H1 (cell line): ENCODE results near the gene YTHDC2. TPM values are rescaled to one million over a fixed set of nuclear protein-coding genes. Genes with fewer than 3 reads are reported as not detected.

Source experiments
- CTCF ChIA-PET: fragments of 300-600 bp; sonication (Branson Sonifier 250); formaldehyde crosslinking; loops from one replicate; lab custom pipeline; 2021; ENCODE audit not compliant: partially characterized antibody; lab: Charles Lee
- POLR2A ChIA-PET: fragments of 300-600 bp; sonication (Branson Sonifier 250); formaldehyde crosslinking; loops from one replicate; lab custom pipeline; 2021; ENCODE audit warnings: inconsistent platforms; ENCODE audit not compliant: partially characterized antibody; lab: Charles Lee
- DNase-seq, 2 experiments: peaks; one replicate each; pipeline versions ENCODE4 v3.0.0 to v3.0.0-alpha.2; 2010 to 2022; ENCODE audit warnings: low spot score in 2 of 2, low read depth in 1 of 2, mixed read lengths in 1 of 2
- FAIRE-seq: peaks from 2 replicates; lab custom pipeline; 2011; peaks lifted over from hg19 to GRCh38; lab: Jason Lieb, UNC
- H2AFZ ChIP-seq: 2 replicates; pipeline ENCODE4 v1.8.1; 2012; ENCODE audit warnings: low read length, inconsistent platforms
- H2AK5ac ChIP-seq: 2 replicates; pipeline ENCODE4 v1.6.1; 2013; ENCODE audit warnings: low read depth, low read length
- H2BK120ac ChIP-seq: replicated peaks from 2 replicates; pipeline ENCODE3; 2013; ENCODE audit warnings: low read depth, low read length, inconsistent platforms
- H2BK12ac ChIP-seq: 2 replicates; pipeline ENCODE4 v1.6.1; 2013; ENCODE audit warnings: low read depth, low read length
- H2BK15ac ChIP-seq: 2 replicates; pipeline ENCODE4 v1.6.1; 2013; ENCODE audit warnings: low read length
- H2BK20ac ChIP-seq: 2 replicates; pipeline ENCODE4 v1.6.1; 2013; ENCODE audit warnings: low read length
- H2BK5ac ChIP-seq: 2 replicates; pipeline ENCODE4 v1.6.1; 2013; ENCODE audit warnings: low read depth, low read length
- H3K14ac ChIP-seq: 2 replicates; pipeline ENCODE4 v1.6.1; 2013; ENCODE audit warnings: inconsistent platforms; ENCODE audit not compliant: insufficient read length
- H3K18ac ChIP-seq: 2 replicates; pipeline ENCODE4 v1.6.1; 2013; ENCODE audit warnings: low read length; ENCODE audit errors: extremely low read depth
- H3K23ac ChIP-seq: 2 replicates; pipeline ENCODE4 v1.6.1; 2013; ENCODE audit warnings: inconsistent platforms; ENCODE audit not compliant: insufficient read length
- H3K23me2 ChIP-seq: 2 replicates; pipeline ENCODE4 v1.6.1; 2013; ENCODE audit warnings: low read depth, low read length
- H3K27ac ChIP-seq: 2 replicates; pipeline ENCODE4 v1.6.1; 2011; ENCODE audit warnings: low read depth, low read length, inconsistent platforms
- H3K27me3 ChIP-seq, 4 experiments: replicated peaks in 1 of 4; 1 replicate in 1 of 4; 2 replicates in 3 of 4; pipeline versions ENCODE4 v1.6.1 to v1.8.1; 2011 to 2013; ENCODE audit warnings: low read length in 3 of 4, mild to moderate bottlenecking in 3 of 4, inconsistent platforms in 2 of 4, mixed read lengths in 2 of 4, moderate library complexity in 1 of 4; ENCODE audit not compliant: control insufficient read depth in 3 of 4, insufficient read depth in 3 of 4; ENCODE audit errors: extremely low read depth in 1 of 4
- H3K36me3 ChIP-seq, 4 experiments: 2 replicates each; pipeline versions ENCODE4 v1.6.1 to v1.8.1; 2011 to 2013; ENCODE audit warnings: mild to moderate bottlenecking in 4 of 4, low read length in 3 of 4, moderate library complexity in 2 of 4, control low read depth in 1 of 4, inconsistent platforms in 1 of 4; ENCODE audit not compliant: insufficient read depth in 4 of 4, control insufficient read depth in 2 of 4
- H3K4ac ChIP-seq: replicated peaks from 2 replicates; pipeline ENCODE3; 2013; ENCODE audit warnings: low read length, low read depth, mixed read lengths, inconsistent platforms; ENCODE audit not compliant: insufficient read length
- H3K4me1 ChIP-seq, 4 experiments: replicated peaks in 1 of 4; 1 replicate in 1 of 4; 2 replicates in 3 of 4; pipeline versions ENCODE4 v1.6.1 to v1.8.1; 2011 to 2013; ENCODE audit warnings: low read length in 3 of 4, inconsistent platforms in 2 of 4, mixed read lengths in 1 of 4; ENCODE audit not compliant: insufficient read depth in 4 of 4, control insufficient read depth in 3 of 4
- H3K4me2 ChIP-seq, 2 experiments: 2 replicates each; pipeline versions ENCODE4 v1.6.1 to v1.8.1; 2011 to 2013; ENCODE audit warnings: low read depth in 2 of 2, low read length in 2 of 2, control low read depth in 1 of 2, inconsistent platforms in 1 of 2, mild to moderate bottlenecking in 1 of 2; ENCODE audit not compliant: insufficient read depth in 1 of 2
- H3K4me3 ChIP-seq, 4 experiments: fragments of 200-600, 300-600 bp in 1 of 4; sonication (generic), shearing (Covaris generic), sonication (Bioruptor Twin) in 1 of 4; 2 replicates each; pipeline versions ENCODE4 v1.5.1 to v1.8.1; 2011 to 2016; ENCODE audit warnings: low read length in 4 of 4, low read depth in 3 of 4, control low read depth in 2 of 4, inconsistent platforms in 2 of 4, mild to moderate bottlenecking in 2 of 4, mixed read lengths in 1 of 4, moderate library complexity in 1 of 4; ENCODE audit not compliant: insufficient read depth in 2 of 4; ENCODE audit errors: extremely low read depth in 1 of 4
- H3K56ac ChIP-seq: replicated peaks from 2 replicates; pipeline ENCODE3; 2013; ENCODE audit warnings: low read depth, mild to moderate bottlenecking, mixed read lengths, low read length, inconsistent platforms; ENCODE audit not compliant: insufficient read length
- H3K79me1 ChIP-seq: 2 replicates; pipeline ENCODE4 v1.6.1; 2013; ENCODE audit warnings: low read depth, low read length, control low read depth
- H3K79me2 ChIP-seq, 2 experiments: 2 replicates each; pipeline versions ENCODE4 v1.6.1 to v1.8.1; 2012 to 2013; ENCODE audit warnings: low read length in 2 of 2, mild to moderate bottlenecking in 2 of 2, inconsistent platforms in 1 of 2; ENCODE audit not compliant: insufficient read depth in 2 of 2, control insufficient read depth in 1 of 2
- H3K9ac ChIP-seq, 4 experiments: replicated peaks in 1 of 4; 1 replicate in 1 of 4; 2 replicates in 3 of 4; pipeline versions ENCODE4 v1.6.1 to v1.8.1; 2011 to 2013; ENCODE audit warnings: low read depth in 3 of 4, low read length in 3 of 4, control low read depth in 2 of 4, mild to moderate bottlenecking in 2 of 4, moderate library complexity in 2 of 4, inconsistent platforms in 1 of 4; ENCODE audit errors: extremely low read depth in 1 of 4
- H3K9me3 ChIP-seq, 2 experiments: 2 replicates each; pipeline versions ENCODE4 v1.6.1 to v1.8.1; 2012 to 2013; ENCODE audit warnings: mild to moderate bottlenecking in 2 of 2, moderate library complexity in 2 of 2, control low read depth in 1 of 2, inconsistent platforms in 1 of 2, low read depth in 1 of 2, low read length in 1 of 2, mixed read lengths in 1 of 2; ENCODE audit not compliant: insufficient read depth in 2 of 2
- H4K20me1 ChIP-seq, 2 experiments: replicated peaks in 1 of 2; 2 replicates each; pipeline versions ENCODE3 to v1.8.1; 2011 to 2013; ENCODE audit warnings: inconsistent platforms in 2 of 2, low read length in 2 of 2, mild to moderate bottlenecking in 1 of 2; ENCODE audit not compliant: insufficient read depth in 2 of 2, control insufficient read depth in 1 of 2
- H4K5ac ChIP-seq: 2 replicates; pipeline ENCODE4 v1.6.1; 2013; ENCODE audit warnings: low read length, low read depth, mixed read lengths, inconsistent platforms; ENCODE audit not compliant: insufficient read length
- H4K8ac ChIP-seq: 2 replicates; pipeline ENCODE4 v1.8.0; 2013; ENCODE audit warnings: mild to moderate bottlenecking, moderate library complexity, low read length, inconsistent platforms; ENCODE audit not compliant: insufficient read depth; ENCODE audit errors: extremely low read depth
- H4K91ac ChIP-seq: replicated peaks from 2 replicates; pipeline ENCODE3; 2013; ENCODE audit warnings: low read length, mixed read lengths, inconsistent platforms; ENCODE audit not compliant: insufficient read length
- CBX5 ChIP-seq: fragments of 300-800, 300-1000 bp; sonication (generic); IDR thresholded peaks from 2 replicates; pipeline ENCODE4 v1.7.1; 2016; ENCODE audit warnings: antibody characterized with exemption, low read length, low read depth
- POU5F1 ChIP-seq: IDR thresholded peaks from 2 replicates; pipeline ENCODE4 v1.6.1; 2011; ENCODE audit warnings: low read depth, mild to moderate bottlenecking, low read length, moderate library complexity
- TBP ChIP-seq: IDR thresholded peaks from 2 replicates; pipeline ENCODE4 v1.6.1; 2011; ENCODE audit warnings: low read depth, low read length, improper control_type of control experiment
- WGBS, 2 experiments: shearing (Covaris generic) in 1 of 2; methylation state at CpG; one replicate each; pipeline versions ENCODE4 v1.1.6 to v1.1.7; 2013 to 2015; ENCODE audit warnings: low lambda C conversion rate in 2 of 2, mixed read lengths in 2 of 2, inconsistent platforms in 1 of 2, low coverage in 1 of 2, missing lambda C conversion rate in 1 of 2; ENCODE audit not compliant: insufficient replicate concordance in 2 of 2, insufficient coverage in 1 of 2, insufficient read length in 1 of 2; ENCODE audit errors: extremely low coverage in 1 of 2, missing lambda C conversion rate in 1 of 2; 5-methylcytosine and 5-hydroxymethylcytosine counted together
- polyA plus RNA-seq, 7 experiments: library from polyadenylated mRNA; depleted of rRNA in 3 of 7; stranded (reverse) in 5 of 7; unstranded in 2 of 7; fragments of >200 nt in 5 of 7; fragments of 200-250 nt in 2 of 7; gene quantifications; 1 replicate in 5 of 7; 2 replicates in 1 of 7; 4 replicates in 1 of 7; pipeline versions ENCODE4 v1.2.1 to v1.2.3, GENCODE V29; 2011 to 2013; ENCODE audit warnings: missing spikeins in 2 of 7, mixed read lengths in 2 of 7
- total RNA-seq: library from RNA; stranded (reverse); fragmentation: NEBNext Ultra II Directional; extraction: Animal tissue kit (Norgen Biotek cat#: 25700); gene quantifications from 2 replicates; pipeline ENCODE4 v1.2.1, GENCODE V29; 2021
- TF ChIP-seq, protein P1 (sequence below): IDR thresholded peaks from 2 replicates; pipeline ENCODE4 v1.6.1; 2011; ENCODE audit warnings: low read depth, mild to moderate bottlenecking, low read length; ENCODE audit not compliant: insufficient read depth

Gene YTHDC2
- total and polyA plus RNA-seq, 2 of the 8 experiments (the other 6 are each of a cell fraction or from before 2014, with no cell fraction given) = 4.3 to 20.1 TPM

DNA sequence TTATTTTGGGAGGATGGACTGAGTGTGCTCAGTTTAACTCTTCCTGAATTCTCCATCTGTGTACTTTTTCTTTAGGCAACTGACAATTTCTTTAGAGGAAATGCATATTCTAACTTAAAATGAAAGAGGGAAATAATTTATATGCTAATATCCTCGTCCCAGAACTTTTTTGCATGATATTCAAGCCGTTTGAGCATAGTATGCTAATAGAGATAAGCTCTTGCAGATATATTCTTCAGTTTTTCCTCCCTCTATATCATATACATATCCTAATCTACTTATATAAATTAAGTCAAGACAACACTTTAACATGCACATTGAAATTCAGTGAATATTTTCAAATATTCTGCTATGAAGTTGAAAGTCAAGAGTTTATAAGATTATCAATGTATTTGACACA is 84.7 kb downstream of the YTHDC2 start:
- H2BK15ac ChIP-seq = no peak overlapping the region
- no peak overlapping the region for H3K14ac ChIP-seq
- H3K23ac ChIP-seq = no peak overlapping the region
- H2BK120ac ChIP-seq = no peak overlapping the region
- no peaks in the 10 kb centered on the region for H3K9me3 ChIP-seq
- no peaks in the 10 kb centered on the region for H3K79me1 ChIP-seq
- no peaks in the 10 kb centered on the region for H3K23me2 ChIP-seq
- H2AFZ ChIP-seq = no peak overlapping the region
- no peak overlapping the region for H3K4me2 ChIP-seq
- no peak overlapping the region for H3K4me3 ChIP-seq
- H3K36me3 ChIP-seq = no peaks in the 10 kb centered on the region
- H3K27ac ChIP-seq = no peak overlapping the region
- H2AK5ac ChIP-seq = no peak overlapping the region
- H3K18ac ChIP-seq = no peak overlapping the region
- H3K27me3 ChIP-seq = no peaks in the 10 kb centered on the region
- DNase-seq = no peak
- ChIA-PET POLR2A (interaction anchor here (0.7 kb wide), 1 partner anchor 17 kb away, joined by 3 read pairs; no protein-coding TSS in a partner anchor), CTCF (interaction anchor here (0.9 to 1.6 kb wide), 3 partner anchors 10 to 220 kb away, joined by 3 read pairs; no protein-coding TSS in a partner anchor)
- H3K56ac ChIP-seq = no peak overlapping the region
- no peak overlapping the region for H2BK5ac ChIP-seq
- no peak overlapping the region for H3K4ac ChIP-seq
- no peak overlapping the region for H3K9ac ChIP-seq
- peaks cover 0 to 3% (median 0%) of the 10 kb centered on the region in 4 experiments; a peak in 1 of 7 replicates for H3K4me1 ChIP-seq
- no peak for FAIRE-seq
- no peaks in the 10 kb centered on the region for H4K20me1 ChIP-seq
- H2BK12ac ChIP-seq = no peak overlapping the region
- no peak overlapping the region for H4K5ac ChIP-seq
- H3K79me2 ChIP-seq = no peaks in the 10 kb centered on the region
- H4K91ac ChIP-seq = no peak overlapping the region
- H2BK20ac ChIP-seq = no peak overlapping the region
- 65% methylated on average over 2 of the region's 2 CpGs; no CpG with 5 or more reads in 1 of the 2 experiments for WGBS, 2 experiments
- no peak overlapping the region for H4K8ac ChIP-seq
- no peak for TF ChIP-seq TBP
- TF ChIP-seq, protein P1, sequence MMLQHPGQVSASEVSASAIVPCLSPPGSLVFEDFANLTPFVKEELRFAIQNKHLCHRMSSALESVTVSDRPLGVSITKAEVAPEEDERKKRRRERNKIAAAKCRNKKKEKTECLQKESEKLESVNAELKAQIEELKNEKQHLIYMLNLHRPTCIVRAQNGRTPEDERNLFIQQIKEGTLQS = no peak
- TF ChIP-seq POU5F1 = no peak
- no peak for TF ChIP-seq CBX5
